ENCODE data around the gene GLRA1. TPM values are rescaled to one million over a fixed set of nuclear protein-coding genes. Genes with fewer than 3 reads are reported as not detected.
A peak's percentile ranks its signal among the peaks of the same experiment; 100 is the strongest.

Gene GLRA1
- not detected in 2 replicates for total RNA-seq (2014; rRNA removed; shearing (Covaris generic))

GRCh38 chr5:151924564-151925301, at the start of gene GLRA1:
GLRA1 (minus strand) TSS chr5:151924851; CDS start chr5:151924549, 302 bp downstream.

Small RNAs within 50 kb of the gene (small RNA-seq; reads per million reads assigned to genes)
- 1.6 reads per million, percentile 68 among the genes with 10 or more reads in this experiment for gene RNA5SP198

Other genes with a start within 250 kb of the GLRA1 start
- gene SPARC, start 237.9 kb downstream of the GLRA1 start, total RNA-seq (2014; rRNA removed; shearing (Covaris generic)) = 1,808 and 2,270 TPM in 2 replicates
- 160 and 164 TPM in 2 replicates for gene ATOX1, start 166.2 kb downstream of the GLRA1 start, total RNA-seq (2014; rRNA removed; shearing (Covaris generic))
- 165 and 193 TPM in 2 replicates for gene G3BP1, start 152.9 kb downstream of the GLRA1 start, total RNA-seq (2014; rRNA removed; shearing (Covaris generic))

Data from A375 (cell line).